Glutamatergic neuron (in vitro differentiated cells): ENCODE data around the gene SHLD1. TPM values are rescaled to one million over a fixed set of nuclear protein-coding genes. Genes with fewer than 3 reads are reported as not detected.

Experiments used
- DNase-seq: peaks from one replicate; pipeline ENCODE4 v3.0.0; 2022
- H3K27ac Mint-ChIP-seq: one replicate; pipeline ENCODE4 v1.8.0; 2020; ENCODE audit warnings: mild to moderate bottlenecking, mixed read lengths, inconsistent platforms; ENCODE audit not compliant: unreplicated experiment
- H3K27me3 Mint-ChIP-seq: one replicate; pipeline ENCODE4 v1.8.0; 2020; ENCODE audit warnings: mild to moderate bottlenecking, moderate library complexity, mixed read lengths, inconsistent platforms; ENCODE audit not compliant: unreplicated experiment
- H3K36me3 Mint-ChIP-seq: one replicate; pipeline ENCODE4 v1.8.0; 2020; ENCODE audit warnings: mild to moderate bottlenecking, mixed read lengths, inconsistent platforms; ENCODE audit not compliant: unreplicated experiment
- H3K4me1 Mint-ChIP-seq: one replicate; pipeline ENCODE4 v1.8.0; 2020; ENCODE audit warnings: mild to moderate bottlenecking, low read depth, mixed read lengths, inconsistent platforms; ENCODE audit not compliant: unreplicated experiment
- H3K4me3 Mint-ChIP-seq: one replicate; pipeline ENCODE4 v1.8.0; 2020; ENCODE audit warnings: mild to moderate bottlenecking, mixed read lengths, inconsistent platforms; ENCODE audit not compliant: unreplicated experiment
- H3K9me3 Mint-ChIP-seq: one replicate; pipeline ENCODE4 v1.8.0; 2020; ENCODE audit warnings: mild to moderate bottlenecking, moderate library complexity, mixed read lengths, inconsistent platforms; ENCODE audit not compliant: unreplicated experiment
- CTCF ChIP-seq: fragments of 200-600 bp; sonication (generic); IDR thresholded peaks from one replicate; pipeline ENCODE4 v1.5.0; 2021; ENCODE audit not compliant: partially characterized antibody, unreplicated experiment
- total RNA-seq: library from RNA; stranded (reverse); fragmentation: NEBNext Ultra II Directional; extraction: Animal tissue kit (Norgen Biotek cat#: 25700); gene quantifications from one replicate; pipeline ENCODE4 v1.2.1, GENCODE V29; 2021; ENCODE audit not compliant: unreplicated experiment

Gene SHLD1
- total RNA-seq, 1 donor from 2014 or later: 4.0 TPM

DNA sequence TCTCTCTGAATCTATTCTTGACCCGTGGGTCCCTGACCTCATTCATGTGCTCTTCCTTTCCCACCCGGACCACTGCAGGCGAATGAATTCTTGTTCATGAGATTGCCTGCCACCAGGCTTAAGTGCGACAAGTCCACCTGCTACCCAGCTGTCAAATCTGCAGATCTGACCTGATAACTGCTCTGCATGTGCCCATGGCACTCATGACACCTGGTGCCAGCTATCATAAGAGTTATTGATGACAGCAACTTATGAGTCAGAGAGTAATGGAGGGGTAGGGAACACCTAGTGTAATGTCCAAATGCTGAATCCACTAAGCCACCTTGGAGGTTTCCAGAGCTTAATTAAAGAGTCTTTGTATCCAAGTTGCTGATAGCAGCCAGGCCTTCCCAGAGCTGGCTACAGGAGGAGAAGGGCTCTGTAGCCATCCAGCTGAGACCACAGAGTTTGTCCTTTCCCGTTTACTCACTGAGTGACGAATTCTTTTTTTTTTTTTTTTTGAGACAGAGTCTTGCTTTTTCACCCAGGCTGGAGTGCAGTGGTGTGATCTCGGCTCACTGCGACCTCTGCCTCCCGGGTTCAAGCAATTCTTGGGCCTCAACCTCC is 17.4 kb downstream of the SHLD1 start:
- no peak for DNase-seq
- no peaks in the 10 kb centered on the region for H3K36me3 Mint-ChIP-seq
- no peaks in the 10 kb centered on the region for H3K4me1 Mint-ChIP-seq
- no peak overlapping the region for H3K27ac Mint-ChIP-seq
- no peak for TF ChIP-seq CTCF
- no peaks in the 10 kb centered on the region for H3K9me3 Mint-ChIP-seq
- no peaks in the 10 kb centered on the region for H3K27me3 Mint-ChIP-seq
- no peak overlapping the region for H3K4me3 Mint-ChIP-seq

DNA sequence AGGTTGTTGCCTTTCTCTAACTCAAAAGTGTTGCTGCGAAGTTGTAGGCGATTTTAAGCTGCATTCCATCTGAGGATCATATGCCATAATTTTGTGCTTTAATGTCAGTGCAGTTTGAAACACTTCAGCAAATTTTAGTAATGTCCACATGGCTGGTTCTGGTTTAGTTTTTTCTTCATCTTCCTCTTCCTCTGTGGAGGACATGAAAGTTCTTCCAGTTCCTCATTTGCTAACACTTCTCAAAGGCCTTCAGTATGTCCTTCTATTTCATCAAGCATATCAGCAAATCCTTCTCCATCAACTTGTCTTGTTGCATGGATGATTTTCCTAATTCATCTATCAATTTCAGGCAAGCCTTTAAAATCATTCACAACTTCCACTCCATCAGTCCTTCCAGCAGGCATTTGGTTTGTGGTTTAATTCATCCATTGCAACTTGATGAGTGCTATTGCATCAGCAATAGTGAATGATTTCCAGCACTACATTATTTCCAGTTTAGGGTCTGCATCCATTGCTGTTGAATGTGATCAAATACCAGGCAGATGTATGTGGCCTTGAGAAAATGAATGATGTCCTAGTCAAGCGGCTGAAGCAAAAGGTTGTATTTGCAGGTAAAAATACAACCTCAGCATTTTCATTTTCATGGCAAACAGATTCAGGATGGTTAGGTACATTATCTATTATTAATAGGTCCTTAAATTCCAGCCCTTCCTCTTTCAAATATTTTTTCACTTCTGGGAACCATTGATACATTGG is 20.2 kb downstream of the SHLD1 start:
- H3K4me3 Mint-ChIP-seq: no peak overlapping the region
- no peaks in the 10 kb centered on the region for H3K27me3 Mint-ChIP-seq
- no peak for TF ChIP-seq CTCF
- H3K4me1 Mint-ChIP-seq: no peaks in the 10 kb centered on the region
- no peak overlapping the region for H3K27ac Mint-ChIP-seq
- DNase-seq: no peak
- no peaks in the 10 kb centered on the region for H3K36me3 Mint-ChIP-seq
- H3K9me3 Mint-ChIP-seq: no peaks in the 10 kb centered on the region

- no peak for DNase-seq
- Mint-ChIP-seq H3K4me3 (no peak overlapping the region), H3K27ac (no peak overlapping the region), H3K27me3 (no peaks in the 10 kb centered on the region), H3K4me1 (no peaks in the 10 kb centered on the region), H3K36me3 (no peaks in the 10 kb centered on the region), H3K9me3 (no peaks in the 10 kb centered on the region)
- no peak for TF ChIP-seq CTCF
Observed at GRCh38 chr20:5770987-5771318, 20.8 kb downstream of the SHLD1 start.

DNA sequence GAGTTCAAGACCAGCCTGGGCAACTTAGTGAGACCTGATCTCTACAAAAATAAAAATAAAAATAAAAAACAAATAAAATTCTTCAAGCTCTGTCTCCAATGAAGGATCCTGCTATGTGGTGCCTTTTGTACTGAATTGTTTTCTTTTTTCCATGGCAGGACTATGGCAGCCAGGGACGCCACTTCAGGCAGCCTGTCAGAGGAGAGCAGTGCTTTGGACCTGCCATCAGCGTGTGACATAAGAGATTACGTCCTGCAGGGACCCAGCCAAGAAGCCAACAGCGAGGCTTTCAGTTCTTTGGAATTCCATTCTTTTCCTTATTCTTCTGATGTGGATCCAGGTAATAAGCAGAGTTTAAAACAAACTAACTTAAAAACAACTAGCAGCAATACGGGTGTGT is 22.5 kb downstream of the SHLD1 start:
- no peak for TF ChIP-seq CTCF
- DNase-seq: no peak
- Mint-ChIP-seq H3K27ac (no peak overlapping the region), H3K4me3 (no peak overlapping the region), H3K27me3 (no peaks in the 10 kb centered on the region), H3K4me1 (no peaks in the 10 kb centered on the region), H3K9me3 (no peaks in the 10 kb centered on the region), H3K36me3 (no peaks in the 10 kb centered on the region)

- no peak overlapping the region for H3K27ac Mint-ChIP-seq
- no peak for TF ChIP-seq CTCF
- no peaks in the 10 kb centered on the region for H3K4me1 Mint-ChIP-seq
- H3K4me3 Mint-ChIP-seq: no peak overlapping the region
- no peak for DNase-seq
- no peaks in the 10 kb centered on the region for H3K27me3 Mint-ChIP-seq
- no peaks in the 10 kb centered on the region for H3K9me3 Mint-ChIP-seq
- no peaks in the 10 kb centered on the region for H3K36me3 Mint-ChIP-seq
Observed at GRCh38 chr20:5773589-5773988, 23.4 kb downstream of the SHLD1 start.
